Fibroblast of skin of left biceps (primary cell): ENCODE measurements around the gene YES1.
"Not testable (repeated sequence)": the region's sequence is repeated elsewhere in the genome, so short reads cannot be mapped to it uniquely, and the experiment has no call there.

Experiments
- DNase-seq, 2 experiments: peaks; one replicate each; pipeline ENCODE4 v3.0.0-alpha.2; 2013; ENCODE audit warnings: low read depth in 2 of 2

The YES1 gene

DNA sequence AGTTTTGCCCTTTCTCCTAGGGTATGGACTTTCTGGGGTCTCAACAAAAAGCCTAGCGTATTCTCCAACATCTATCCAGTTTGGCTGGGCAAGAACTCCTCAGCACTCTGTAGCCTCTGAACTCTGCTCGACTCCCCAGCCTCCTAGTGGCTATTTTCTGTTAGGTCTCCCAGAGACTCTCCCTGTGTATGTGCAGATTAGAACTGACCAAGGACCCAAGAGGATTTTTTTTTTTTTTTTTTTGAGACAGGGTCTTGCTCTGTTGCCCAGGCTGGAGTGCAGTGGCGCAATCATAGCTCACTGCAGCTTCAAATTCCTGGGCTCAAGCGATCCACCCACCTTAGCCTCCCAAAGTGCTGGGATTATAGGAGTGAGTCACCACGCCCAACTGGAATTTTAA lies 81.9 kb downstream of the YES1 start:
- not testable (repeated sequence) for DNase-seq

DNA sequence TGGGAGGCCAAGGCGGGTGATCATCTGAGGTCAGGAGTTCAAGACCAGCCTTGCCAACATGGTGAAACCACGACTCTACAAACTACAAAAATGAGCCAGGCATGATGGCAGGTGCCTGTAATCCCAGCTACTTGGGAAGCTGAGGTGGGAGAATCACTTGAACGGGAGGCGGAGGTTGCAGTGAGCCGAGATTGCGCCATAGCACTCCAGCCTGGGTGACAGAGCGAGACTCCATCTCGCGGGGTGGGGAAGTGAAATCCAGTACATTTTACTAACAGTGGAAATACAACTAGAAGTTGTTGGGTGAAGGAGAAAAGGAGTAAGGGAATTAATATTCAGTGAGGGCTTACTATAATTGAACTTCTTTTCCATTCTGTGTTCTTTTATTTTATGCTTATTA lies 86.4 kb downstream of the YES1 start:
- DNase-seq, result no peak

DNA sequence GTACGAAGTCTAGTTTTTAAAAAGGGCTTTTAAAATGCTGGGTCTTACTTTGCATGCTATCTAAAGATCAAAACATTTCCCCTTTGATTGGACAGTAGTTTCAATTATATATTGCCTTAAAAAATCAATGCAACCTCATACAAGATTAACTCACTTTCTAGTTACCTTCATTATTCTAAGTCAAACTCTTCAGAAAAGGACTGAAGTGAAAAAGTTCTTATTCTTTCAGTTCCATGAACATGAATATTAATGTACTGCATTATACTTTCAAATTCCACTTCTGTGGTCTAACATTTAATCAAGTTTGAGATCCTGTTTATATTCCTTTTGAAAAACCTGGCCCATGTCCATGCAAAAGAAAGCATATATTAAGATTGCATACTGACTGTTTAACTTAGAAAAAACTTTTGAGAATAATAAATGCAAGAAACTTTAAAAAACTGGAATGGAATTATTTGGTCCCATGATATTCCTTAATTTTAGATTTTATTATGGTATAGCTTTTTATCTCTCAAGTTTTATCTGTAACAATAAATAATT lies 88.4 kb downstream of the YES1 start:
- no peak for DNase-seq

DNA sequence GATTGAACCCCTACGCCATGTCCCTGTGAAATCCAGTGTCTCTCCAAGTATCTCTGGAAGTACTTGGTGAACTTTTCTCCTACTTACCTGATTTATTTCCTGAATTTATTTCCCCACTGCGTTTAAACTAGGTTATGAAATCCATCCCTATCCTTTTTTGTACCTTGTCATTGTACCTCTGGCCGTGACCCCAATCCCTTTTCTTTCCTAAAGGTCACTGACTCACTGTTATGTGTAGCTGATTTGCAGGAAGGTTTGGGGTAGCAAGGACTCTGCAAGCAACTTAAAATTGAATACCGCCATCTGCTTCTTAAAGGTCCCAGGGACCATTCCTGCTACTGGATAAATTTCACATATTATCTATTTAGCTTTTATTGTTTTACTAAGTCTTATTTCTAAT lies 95.0 kb downstream of the YES1 start:
- no peak for DNase-seq

DNA sequence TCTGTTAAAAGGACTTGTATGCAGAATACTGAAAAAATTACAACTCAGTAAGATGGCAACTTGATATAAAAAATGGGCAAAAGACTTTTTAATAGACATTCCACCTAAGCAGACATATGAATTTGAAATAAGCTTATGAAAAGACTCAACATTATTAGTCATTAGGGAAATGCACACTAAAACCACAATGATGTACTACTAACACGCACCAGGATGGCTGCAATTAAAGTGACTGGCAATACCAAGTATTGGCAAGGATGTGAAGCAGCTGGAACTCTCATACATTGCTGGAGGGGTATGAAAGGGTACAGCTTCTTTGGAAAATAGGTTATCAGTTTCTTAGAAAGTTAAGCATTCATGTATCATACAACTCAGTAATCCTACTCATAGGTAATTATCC lies 96.4 kb downstream of the YES1 start:
- no peak for DNase-seq

DNA sequence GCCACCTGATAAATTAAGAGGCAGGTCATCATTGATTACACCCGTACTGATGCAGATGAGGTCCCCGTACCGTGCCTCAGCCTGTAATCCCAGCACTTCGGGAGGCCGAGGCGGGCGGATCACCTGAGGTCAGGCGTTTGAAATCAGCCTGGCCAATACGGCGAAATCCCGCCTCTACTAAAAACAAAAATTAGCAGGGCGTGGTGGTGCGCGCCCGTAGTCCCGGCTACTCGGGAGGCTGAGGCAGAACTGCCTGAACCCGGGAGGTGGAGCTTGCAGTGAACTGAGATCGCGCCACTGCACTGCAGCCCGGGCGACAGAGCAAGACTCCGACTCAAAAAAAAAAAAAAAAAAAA lies 98.9 kb downstream of the YES1 start:
- DNase-seq, result no peak

DNA sequence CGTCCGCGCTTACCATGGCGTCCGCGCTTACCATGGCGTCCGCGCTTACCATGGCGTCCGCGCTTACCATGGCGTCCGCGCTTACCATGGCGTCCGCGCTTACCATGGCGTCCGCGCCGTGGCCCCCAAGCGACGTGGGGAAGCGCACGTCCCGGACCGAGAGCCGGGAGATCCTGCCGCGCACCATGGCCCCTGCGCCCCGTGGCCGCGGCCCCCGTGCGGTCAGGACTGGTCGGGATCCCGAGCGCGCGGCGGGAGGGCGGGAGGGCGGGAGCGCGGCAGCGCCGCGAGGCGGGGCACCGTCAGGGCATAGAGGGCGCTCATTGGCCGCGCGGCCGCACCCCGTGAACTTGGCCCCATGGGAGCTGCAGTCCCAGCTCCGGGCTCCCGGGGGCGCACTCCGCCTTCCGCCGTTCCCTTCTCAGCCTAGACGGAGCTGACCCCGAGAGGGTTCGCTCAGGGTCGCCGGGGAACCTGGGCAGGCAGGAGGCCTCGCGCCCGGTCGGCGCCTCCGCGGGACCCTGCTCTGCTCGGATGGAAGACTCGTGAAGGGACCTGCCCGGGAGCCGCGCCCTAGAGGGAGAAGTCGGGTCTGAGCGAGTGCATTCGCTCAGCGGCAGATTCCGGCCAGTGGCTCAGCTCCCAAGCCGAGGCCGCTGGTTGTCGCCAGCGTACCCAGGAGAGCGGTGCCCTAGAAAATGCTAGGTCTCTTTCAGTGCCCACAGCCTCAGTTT lies 99.5 kb downstream of the YES1 start, which contains the start of gene ENOSF1:
Gene ENOSF1 (minus strand): TSS at position 230 of the 734 bp plus-strand sequence. CDS start 43 bp downstream, at position 187.
- DNase-seq, result peak; percentile 52 to 58

DNA sequence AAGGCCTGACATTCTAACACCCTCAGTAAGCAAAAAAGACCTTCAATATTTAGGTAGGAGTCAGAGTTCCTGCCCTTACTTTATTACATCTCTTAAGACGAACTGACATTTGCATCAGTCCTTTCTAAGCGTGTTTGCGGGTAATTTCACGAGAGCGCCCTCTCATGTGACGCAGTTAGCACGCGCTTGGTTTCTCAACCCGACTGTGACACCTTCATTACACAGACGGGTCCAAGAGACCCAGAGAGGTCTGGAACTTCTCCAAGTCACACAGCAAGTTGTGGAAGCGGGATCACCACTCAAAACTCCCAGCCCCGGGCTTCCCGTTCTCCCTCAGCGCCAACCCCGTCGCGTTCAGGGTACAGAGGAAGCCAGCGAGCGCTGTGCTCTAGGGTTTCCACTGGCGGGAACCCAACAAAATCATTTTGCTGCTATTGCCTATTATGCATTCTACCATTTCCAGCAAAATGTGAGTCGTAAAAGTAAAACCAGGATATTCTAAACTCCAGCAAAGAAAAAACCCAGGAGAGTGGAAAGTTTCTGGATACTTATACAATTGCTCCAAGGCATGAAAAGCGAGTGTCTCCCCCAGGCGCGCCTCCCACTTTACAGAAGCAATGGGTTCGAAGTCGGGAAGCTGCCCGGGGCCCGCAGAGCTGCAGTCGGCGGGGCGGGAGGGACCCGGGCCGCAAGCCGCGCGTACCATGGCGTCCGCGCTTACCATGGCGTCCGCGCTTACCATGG lies 100.2 kb downstream of the YES1 start:
- DNase-seq, result peak; percentile 58 to 62

DNA sequence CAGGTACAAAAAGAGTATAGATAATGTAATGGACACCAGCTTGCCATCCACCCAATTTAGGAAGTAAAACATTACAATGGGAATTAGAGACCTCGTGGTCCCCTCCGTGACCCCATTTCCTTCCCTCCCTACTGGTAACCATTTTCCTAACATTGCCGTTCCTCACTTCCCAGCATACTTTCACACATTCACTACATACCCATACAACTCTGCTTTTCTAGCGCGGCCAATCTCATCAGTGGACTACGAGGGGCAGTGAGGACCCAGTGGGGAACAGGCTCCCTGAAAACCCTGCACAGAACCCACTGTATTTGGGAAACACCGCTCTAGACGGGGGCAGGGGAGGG lies 100.8 kb downstream of the YES1 start:
- DNase-seq, result no peak

DNA sequence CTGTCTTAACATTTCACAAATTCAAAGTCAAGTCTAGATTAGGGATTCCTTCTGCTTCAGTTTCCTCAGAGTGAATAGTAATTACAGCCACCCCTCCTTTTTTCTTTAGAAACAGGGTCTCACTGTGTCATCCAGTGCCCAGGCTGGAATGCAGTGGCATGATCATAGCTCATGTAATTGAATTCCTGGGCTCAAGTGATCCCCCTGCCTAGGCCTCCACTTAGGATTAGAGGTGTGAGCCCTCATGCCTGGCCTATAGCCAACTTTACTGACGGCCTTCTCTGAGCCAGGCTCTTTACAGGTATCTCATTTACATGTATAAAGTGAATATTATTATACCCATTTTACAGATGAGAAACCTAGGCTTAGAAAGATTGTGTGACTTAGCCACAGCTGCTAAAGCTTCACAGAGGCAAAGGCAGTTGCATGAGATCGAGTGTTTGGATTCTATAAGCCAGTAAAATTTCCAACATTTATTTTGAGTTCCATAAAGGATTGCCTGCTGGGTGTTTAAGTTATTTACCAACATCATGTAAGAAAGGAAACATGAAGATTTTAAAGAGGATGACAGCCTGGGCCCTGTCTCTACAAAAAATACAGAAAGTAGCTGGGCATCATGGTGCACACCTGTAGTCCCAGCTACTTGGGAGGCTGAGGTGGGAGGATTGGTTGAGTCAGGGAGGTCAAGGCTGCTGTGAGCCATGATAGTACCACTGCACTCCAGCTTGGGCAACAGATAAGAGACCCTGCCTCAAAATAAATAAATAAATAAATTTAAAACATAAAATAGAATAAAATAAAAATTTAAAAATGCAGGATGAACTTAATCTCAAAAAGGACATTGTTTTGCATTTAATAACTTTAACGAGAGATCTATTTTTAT lies 101.4 kb downstream of the YES1 start:
- no peak for DNase-seq

DNA sequence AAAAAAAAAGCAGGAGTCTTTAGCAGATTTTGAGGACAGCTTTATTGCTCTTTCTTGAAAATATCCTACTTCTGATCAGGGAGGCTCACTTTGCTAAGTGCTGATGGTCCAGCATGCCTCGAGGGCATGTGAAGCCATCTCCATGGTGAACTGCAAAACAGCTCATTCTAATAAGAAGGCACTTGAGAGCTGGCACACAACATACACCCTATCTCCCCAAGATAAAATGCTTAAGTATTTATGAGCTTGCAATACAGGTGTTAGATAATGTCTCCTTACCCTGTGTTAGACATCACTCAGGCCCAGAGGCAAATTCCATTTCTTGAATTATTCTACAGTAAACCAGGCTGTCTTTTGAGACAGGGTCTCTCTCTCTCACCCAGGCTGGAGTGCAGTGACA lies 102.3 kb downstream of the YES1 start:
- no peak for DNase-seq

DNA sequence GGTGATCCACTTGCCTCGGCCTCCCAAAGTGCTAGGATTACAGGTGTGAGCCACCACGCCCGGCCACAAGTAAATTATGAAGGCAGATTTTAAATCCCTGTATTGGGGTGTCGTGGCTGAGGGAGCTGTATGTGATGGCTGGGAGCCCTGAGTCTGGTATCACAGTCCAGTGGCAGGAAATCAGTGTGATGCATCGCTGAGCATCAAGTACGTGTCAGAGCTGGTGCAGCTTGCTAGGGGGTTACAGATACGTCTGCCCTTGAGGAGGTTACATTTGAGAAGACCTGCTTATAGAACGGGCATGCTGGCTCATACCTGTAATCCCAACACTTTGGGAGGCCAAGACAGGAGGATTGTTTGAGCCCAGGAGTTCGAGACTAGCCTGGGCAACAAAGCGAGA lies 103.9 kb downstream of the YES1 start:
- no peak for DNase-seq

DNA sequence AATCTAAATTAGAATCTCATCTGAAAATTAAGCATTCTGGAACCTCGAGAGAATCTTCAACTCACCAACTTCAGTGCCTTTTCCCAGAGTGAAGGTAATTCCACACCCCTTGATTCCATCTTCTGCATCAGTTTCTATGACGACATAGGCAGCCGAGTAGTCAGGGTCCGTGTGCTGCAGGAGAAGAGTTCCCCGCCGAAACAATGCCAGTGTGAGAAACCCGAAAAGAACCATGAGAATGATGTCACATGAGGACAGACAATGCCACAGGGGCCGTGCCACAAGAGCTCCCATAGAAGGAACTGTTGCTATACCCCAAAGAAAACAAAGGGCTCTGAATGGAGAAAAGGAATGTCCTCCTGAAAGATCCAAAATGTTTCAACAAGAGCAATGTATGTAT lies 105.6 kb downstream of the YES1 start:
- DNase-seq, result no peak

DNA sequence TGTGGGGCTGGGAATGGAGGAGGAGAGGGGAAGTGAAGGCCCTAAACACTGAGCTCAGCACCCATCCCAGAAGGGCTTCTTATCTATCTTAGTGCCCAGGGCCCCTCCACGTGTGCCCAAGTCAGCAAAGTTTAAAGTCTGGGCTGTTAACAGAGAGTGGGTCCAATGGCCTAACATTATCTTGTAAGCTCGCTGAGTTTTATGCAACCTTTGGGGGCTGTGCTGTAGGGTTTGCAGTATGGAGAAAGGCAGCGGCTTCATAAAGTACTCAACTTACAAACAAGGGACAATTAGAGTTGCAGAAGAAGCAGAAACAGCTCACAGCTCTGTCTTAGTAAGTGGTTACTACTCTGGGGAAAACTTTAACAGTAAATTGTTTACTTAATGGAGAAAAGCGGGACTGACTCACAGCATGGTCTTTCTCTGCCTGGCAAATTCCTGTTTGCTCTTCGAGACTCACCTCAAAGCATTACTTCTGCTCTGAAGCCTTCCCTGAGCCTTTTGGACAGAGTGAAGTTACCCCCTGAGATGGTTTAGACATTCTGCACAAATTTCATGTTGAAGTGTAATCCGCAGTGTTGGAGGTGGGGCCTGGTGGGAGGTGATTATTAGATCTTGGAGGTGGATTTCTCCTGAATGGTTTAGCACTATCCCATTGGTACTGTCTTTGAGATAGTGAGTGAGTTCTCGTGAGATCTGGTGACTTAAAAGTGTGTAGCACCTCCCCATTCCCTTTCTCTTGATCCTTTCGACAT lies 108.7 kb downstream of the YES1 start:
- peak in 1 of 2 experiments; percentile 32 for DNase-seq

DNA sequence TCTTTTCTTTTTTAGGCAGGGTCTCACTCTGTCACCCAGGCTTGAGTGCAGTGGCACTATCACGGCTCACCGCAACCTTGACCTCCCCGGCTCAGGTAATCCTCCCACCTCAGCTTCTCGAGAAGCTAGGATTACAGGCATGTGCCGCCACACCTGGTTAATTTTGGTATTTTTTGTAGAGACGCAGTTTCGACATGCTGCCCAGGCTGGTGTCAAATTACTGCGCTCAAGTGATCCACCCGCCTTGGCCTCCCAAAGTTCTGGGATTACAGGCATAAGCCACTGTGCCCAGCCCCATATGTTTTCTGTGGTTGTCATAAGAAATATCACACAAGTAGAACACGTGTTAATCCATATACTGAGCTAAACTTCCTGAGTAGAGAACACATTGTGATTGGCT lies 114.2 kb downstream of the YES1 start:
- no peak for DNase-seq

DNA sequence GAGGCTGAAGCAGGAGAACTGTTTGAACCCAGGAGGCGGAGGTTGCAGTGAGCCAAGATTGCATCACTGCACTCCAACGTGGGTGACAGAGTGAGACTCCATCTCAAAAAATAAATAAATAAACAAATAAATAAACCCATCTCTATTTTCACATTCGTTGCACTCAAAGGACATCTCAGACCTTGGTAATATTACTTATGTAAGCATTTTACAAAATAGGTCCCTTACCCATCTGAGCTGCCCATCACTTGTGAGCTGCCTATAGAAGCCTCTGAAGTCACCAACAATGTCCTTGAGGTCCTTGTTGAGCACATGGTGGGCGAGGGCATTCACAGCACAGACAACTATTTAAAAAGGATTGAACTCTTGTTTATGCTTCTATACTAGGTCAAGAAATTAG lies 115.0 kb downstream of the YES1 start:
- DNase-seq, result no peak

DNA sequence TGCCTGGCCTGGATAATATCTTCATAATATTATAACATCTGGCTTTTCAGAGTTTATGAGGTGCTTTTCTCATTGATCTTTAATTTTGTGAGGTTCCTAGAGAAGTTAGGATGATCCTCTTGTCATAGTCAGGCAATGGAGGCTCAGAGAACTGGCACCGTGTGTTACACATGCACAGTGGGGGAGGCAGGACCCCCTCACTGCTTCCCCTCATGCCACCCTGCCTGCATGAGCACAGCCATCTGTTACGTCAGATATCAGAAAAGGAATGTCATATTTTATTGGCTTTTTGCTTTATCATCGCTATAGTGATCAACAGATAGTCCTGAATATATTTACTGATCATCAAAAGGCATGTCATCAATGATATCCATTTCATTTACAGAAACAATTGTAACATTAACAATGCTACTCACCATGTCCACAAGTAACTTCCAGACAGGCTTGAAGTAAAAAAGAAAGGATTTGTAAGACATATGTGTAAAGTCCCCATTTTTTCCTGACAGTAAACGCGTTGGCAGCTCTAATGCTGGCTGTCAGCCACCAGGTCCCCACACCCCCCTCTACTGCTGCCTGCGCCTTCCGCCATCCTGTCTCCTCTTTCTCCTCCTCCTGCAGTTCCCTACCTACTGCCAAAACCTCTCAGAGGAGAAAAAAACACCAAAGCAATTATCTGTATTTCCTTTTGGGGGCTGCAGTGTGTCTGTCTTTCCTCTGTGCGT lies 118.4 kb downstream of the YES1 start:
- DNase-seq, result no peak

DNA sequence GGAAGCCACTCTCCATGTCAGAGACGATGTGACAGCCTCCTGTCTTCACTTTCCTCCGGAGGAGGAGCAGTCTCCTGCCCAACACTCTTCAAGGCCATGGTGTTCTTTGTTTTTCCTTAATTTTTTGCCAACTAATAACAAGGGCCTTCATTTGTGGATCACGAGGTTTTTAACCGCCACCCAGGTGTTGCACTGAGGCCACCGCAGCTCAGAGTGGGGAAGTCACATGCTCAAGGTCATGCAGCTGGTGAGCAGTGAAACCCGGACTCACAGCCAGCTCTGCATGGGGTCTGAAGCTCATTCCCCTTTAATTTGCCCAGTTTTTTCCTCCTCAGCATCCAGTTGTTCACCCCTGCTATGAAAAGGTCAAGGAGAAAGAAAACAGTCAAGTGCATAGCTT lies 119.2 kb downstream of the YES1 start:
- no peak for DNase-seq

DNA sequence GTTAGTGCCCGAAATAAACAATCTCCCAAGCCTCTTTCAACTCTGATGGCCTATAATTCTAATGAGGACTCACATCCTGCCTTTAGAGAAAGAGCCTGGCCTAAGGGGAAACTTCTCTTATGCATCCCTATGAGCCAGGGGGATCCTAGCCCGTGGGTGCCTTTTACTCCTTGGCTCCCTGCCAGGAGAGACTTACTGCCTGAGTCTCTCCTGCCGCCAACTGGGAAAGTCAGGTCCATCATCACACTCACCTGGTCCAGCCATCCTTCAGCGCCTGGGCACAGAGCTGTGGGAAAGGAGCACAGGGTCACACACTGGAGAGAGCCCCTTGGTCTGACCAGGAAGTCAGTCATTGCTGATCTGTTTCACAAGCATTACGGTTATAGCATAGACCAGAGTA lies 123.7 kb downstream of the YES1 start:
- DNase-seq, result no peak

DNA sequence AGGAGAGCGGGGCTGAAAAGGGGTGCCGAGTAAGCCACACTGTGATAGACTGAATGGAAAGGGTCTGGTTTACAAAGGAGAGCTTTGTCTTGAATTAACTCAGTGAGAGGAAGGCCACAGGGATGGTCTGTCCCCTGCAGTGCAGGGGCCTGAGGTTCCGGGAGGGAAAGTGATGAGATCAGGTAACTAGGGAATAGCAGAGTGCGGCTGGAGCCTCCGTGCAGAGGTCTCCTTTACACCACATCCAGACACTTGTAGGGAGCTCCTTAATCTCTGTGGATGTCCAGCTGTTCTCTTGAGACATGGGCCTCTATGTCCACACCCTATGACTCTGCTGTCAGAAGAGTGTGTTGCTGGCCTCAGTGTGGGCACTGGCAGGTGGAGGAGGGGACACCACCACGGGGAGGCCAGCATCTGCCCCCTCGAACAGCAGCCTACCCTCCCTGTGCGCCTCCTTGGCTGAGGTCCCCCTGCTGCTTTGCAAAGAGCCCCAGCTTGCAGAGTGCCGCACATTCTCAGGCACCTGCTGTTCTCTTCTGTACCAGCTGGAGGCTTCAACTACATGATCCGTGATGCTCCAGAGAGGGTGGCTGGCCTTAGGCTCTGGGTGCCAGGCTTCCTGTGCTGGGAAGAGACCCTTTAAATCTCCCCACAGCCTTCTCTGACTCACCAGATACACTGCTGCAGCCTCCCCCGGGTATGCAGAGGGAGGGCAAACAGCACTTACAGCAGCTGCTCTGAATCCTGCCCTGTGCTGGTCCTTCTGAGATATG lies 125.5 kb downstream of the YES1 start:
- no peak for DNase-seq
